ENCODE data around the gene HDAC4. TPM values are rescaled to one million over a fixed set of nuclear protein-coding genes. Genes with fewer than 3 reads are reported as not detected.

The HDAC4 gene
- total and polyA plus RNA-seq, 2 of the 8 experiments (the other 6 are each of a cell fraction or from before 2014, with no cell fraction given): 15.4 to 31.5 TPM

DNA sequence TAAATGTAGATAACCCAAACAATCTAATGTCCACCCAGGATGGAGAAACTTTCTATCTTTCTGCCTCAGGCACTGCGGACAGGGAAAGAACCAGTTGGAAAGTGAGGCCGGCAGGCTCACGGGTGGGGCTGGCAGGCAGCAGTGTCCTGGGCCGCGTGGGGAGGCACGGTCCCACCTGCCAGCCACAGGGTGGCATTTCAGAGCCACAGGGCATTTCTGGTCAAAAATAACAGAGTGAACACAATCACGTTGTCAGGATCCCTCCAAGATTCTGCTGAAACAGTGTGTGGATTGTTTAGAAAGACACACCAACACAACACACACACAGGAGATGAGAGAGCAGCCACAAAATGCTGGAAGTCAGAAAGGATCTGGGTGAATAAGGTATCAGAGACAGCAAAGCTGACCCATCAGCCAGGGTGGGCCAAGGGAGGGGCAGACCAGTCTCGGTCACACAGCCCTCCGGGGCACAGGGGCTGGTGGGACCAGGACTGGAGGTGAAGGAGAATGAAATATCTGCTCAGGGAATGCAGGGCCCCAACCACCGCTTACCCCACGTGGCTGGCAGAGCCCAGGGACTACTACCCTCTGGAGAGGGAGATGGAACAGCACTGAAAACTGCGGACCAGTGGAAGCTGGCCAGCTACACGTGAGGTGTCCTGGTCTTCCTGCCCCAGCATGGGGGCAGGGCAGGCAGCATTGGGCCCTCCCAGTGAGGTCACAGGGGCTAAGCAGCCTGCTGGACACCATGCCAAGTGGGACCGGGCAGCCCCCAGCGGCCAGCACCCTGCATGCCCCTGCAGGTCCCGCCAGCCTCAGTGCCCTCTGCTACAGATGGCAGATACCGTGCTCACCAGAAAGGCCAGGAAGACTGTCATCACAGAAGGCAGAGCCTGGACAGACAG is 173.9 kb downstream of the HDAC4 start:
- CTCF ChIA-PET (ENCODE audit: partially characterized antibody): interaction anchor here (1.0 to 2.1 kb wide), 3 partner anchors 10 to 15 kb away, joined by 3 to 6 read pairs (median 5); no protein-coding TSS in a partner anchor
- Histone ChIP-seq H2AK5ac (ENCODE audit: low read depth, low read length) (0 out of 2 replicates have a peak overlapping the region, but pooled peaks have one; percentile 13), H3K23ac (ENCODE audit: insufficient read length) (no peak overlapping the region), H2BK120ac (replicated peaks; ENCODE audit: low read depth, low read length) (no peak overlapping the region), H3K9ac (replicated peaks in 1 of 4; ENCODE audit: extremely low read depth in 1 of 4, low read depth in 3 of 4, low read length in 3 of 4) (no peak overlapping the region), H2AFZ (ENCODE audit: low read length) (no peak overlapping the region), H3K36me3 (ENCODE audit: control insufficient read depth in 2 of 4, insufficient read depth in 4 of 4, low read length in 3 of 4) (no peaks in the 10 kb centered on the region), H4K91ac (replicated peaks; ENCODE audit: insufficient read length, low read length) (no peak overlapping the region), H3K14ac (ENCODE audit: insufficient read length) (no peak overlapping the region), H2BK12ac (ENCODE audit: low read depth, low read length) (no peak overlapping the region), H3K23me2 (ENCODE audit: low read depth, low read length) (no peaks in the 10 kb centered on the region), H3K56ac (replicated peaks; ENCODE audit: insufficient read length, low read depth, low read length) (no peak overlapping the region), H2BK15ac (ENCODE audit: low read length) (no peak overlapping the region), H4K5ac (ENCODE audit: insufficient read length, low read depth, low read length) (no peak overlapping the region), H3K27me3 (replicated peaks in 1 of 4; ENCODE audit: control insufficient read depth in 3 of 4, extremely low read depth in 1 of 4, insufficient read depth in 3 of 4, low read length in 3 of 4) (no peaks in the 10 kb centered on the region), H3K79me2 (ENCODE audit: control insufficient read depth in 1 of 2, insufficient read depth in 2 of 2, low read length in 2 of 2) (peaks cover 0 to 76% of the 10 kb centered on the region in 2 experiments; a peak in 2 of 4 replicates), H4K20me1 (replicated peaks in 1 of 2; ENCODE audit: control insufficient read depth in 1 of 2, insufficient read depth in 2 of 2, low read length in 2 of 2) (peaks cover 4 to 16% of the 10 kb centered on the region in 2 experiments), H3K79me1 (ENCODE audit: low read depth, low read length) (peaks cover 20% of the 10 kb centered on the region), H3K9me3 (ENCODE audit: insufficient read depth in 2 of 2, low read depth in 1 of 2, low read length in 1 of 2) (no peaks in the 10 kb centered on the region), H3K4ac (replicated peaks; ENCODE audit: insufficient read length, low read depth, low read length) (no peak overlapping the region), H2BK5ac (ENCODE audit: low read depth, low read length) (0 out of 2 replicates have a peak overlapping the region, but pooled peaks have one; percentile 9), H3K4me3 (ENCODE audit: extremely low read depth in 1 of 4, insufficient read depth in 2 of 4, low read depth in 3 of 4, low read length in 4 of 4) (no peak overlapping the region), H2BK20ac (ENCODE audit: low read length) (no peak overlapping the region), H4K8ac (ENCODE audit: extremely low read depth, insufficient read depth, low read length) (no peak overlapping the region), H3K27ac (ENCODE audit: low read depth, low read length) (no peak overlapping the region), H3K18ac (ENCODE audit: extremely low read depth, low read length) (no peak overlapping the region), H3K4me1 (replicated peaks in 1 of 4; ENCODE audit: control insufficient read depth in 3 of 4, insufficient read depth in 4 of 4, low read length in 3 of 4) (peaks cover 0 to 20% (median 8%) of the 10 kb centered on the region in 4 experiments; a peak in 5 of 7 replicates), H3K4me2 (ENCODE audit: insufficient read depth in 1 of 2, low read depth in 2 of 2, low read length in 2 of 2) (no peak overlapping the region)
- TF ChIP-seq RBBP5 (IDR thresholded peaks at IDR 0.05; ENCODE audit: borderline replicate concordance, low read depth, low read length) (no peak), RAD21 (IDR thresholded peaks at IDR 0.05 in 1 of 2, conservative IDR thresholded peaks at IDR 0.05 in 1 of 2; ENCODE audit: low read depth in 2 of 2, low read length in 2 of 2) (no peak), SAP30 (IDR thresholded peaks at IDR 0.05; ENCODE audit: insufficient read depth, insufficient replicate concordance, low read length) (no peak), BRCA1 (IDR thresholded peaks at IDR 0.05; ENCODE audit: low read depth, low read length) (no peak)
- no peak for FAIRE-seq
- WGBS, 2 experiments (ENCODE audit: extremely low coverage in 1 of 2, insufficient coverage in 1 of 2, insufficient read length in 1 of 2, insufficient replicate concordance in 2 of 2, low coverage in 1 of 2, low lambda C conversion rate in 2 of 2, missing lambda C conversion rate in 1 of 2): 91% methylated on average over 17 of the region's 17 CpGs; no CpG with 5 or more reads in 1 of the 2 experiments
- POLR2A ChIA-PET (ENCODE audit: partially characterized antibody): no interaction called here
- DNase-seq (ENCODE audit: low read depth in 1 of 2, low spot score in 2 of 2): no peak

Data from H1 (cell line).